ENCODE results near the gene SCAMP1.

DNA sequence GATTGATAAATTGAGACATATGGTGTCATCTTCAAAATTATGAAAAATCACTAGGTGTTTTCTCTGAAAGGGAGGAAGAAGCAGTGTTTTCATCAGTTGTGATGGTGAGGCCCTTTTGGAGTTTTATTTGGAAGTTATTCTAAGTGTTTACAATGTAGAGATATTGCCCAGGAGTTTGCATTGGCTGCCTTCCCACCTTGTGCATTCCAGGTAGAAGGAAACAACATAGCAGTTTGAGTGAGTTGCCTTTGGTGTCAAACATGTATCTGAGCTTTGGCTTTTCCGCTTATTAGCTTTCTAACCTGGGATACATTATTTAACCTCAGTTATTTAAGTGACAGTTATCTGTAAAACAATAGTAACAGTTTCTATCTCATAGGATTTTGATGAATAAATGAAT is 122.5 kb downstream of the SCAMP1 start:
- TF ChIP-seq POLR2AphosphoS5 (IDR thresholded peaks at IDR 0.05; ENCODE audit: insufficient read depth in 1 of 2, low read depth in 1 of 2) (no peak), POLR2A (IDR thresholded peaks at IDR 0.05) (no peak)
- TF ChIP-seq, protein P1, sequence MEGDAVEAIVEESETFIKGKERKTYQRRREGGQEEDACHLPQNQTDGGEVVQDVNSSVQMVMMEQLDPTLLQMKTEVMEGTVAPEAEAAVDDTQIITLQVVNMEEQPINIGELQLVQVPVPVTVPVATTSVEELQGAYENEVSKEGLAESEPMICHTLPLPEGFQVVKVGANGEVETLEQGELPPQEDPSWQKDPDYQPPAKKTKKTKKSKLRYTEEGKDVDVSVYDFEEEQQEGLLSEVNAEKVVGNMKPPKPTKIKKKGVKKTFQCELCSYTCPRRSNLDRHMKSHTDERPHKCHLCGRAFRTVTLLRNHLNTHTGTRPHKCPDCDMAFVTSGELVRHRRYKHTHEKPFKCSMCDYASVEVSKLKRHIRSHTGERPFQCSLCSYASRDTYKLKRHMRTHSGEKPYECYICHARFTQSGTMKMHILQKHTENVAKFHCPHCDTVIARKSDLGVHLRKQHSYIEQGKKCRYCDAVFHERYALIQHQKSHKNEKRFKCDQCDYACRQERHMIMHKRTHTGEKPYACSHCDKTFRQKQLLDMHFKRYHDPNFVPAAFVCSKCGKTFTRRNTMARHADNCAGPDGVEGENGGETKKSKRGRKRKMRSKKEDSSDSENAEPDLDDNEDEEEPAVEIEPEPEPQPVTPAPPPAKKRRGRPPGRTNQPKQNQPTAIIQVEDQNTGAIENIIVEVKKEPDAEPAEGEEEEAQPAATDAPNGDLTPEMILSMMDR (IDR thresholded peaks at IDR 0.05): no peak
